Mucosa of gallbladder (tissue), 1 donor: ENCODE results near the gene MRTFA. TPM values are rescaled to one million over a fixed set of nuclear protein-coding genes. Genes with fewer than 3 reads are reported as not detected.

Experiments
- DNase-seq: peaks from one replicate; pipeline ENCODE4 v3.0.0-alpha.2; 2020; ENCODE audit warnings: low spot score
- total RNA-seq: library from RNA; stranded (reverse); gene quantifications from one replicate; pipeline ENCODE4 v1.2.1, GENCODE V29; 2021
- donor health status: DM: no; HTN: no; CAD: no.

Gene MRTFA
- total RNA-seq, 1 donor from 2014 or later: 44.1 TPM

DNA sequence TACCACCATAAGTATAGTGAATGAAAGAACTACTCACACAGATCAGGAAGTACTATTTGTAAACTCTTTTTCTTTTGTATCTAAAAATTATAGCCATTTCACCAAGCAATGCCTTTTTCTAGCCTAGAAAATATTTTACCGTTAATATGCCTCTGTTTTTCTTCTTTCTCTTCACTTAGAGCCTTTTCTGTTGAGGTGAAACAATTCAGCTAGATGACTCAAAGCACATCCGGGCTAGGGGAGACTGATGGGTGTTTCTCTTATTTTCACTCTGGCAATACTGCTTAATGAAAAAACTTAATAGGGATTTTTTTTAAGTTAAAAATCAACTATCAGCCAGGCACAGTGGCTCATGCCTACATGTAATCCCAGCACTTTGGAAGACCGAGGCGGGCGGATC, 172.8 kb downstream of the MRTFA start:
- no peak for DNase-seq

DNA sequence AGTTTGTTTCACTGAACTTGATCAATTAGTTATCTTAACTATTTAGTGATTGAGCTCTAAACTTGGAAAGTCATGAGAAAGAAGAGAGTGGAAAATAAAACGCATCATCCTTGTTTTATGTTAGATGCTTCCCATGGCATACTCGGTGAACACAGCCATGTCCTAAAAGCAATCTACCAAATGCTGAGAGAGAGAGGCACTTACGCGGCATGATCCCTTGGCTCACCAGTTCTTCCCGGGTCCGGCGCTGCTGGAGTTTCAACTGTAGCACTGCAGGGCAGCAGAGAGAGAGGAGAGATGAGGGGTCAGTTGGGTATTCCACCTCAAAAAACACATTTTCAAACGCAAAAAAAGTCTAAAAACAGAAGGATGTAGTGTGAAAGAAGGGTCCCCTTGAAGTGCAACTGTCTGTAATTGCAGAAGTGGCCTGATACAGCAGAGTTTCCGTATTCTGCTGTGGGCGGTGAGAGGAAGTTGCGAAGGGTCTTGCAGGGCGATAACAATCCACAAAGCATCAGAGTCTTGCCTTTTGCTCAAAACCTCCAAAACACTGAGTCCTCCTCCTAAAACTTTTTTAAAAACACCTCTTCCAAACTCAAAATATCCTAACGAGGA, 173.4 kb downstream of the MRTFA start:
- DNase-seq: no peak

DNA sequence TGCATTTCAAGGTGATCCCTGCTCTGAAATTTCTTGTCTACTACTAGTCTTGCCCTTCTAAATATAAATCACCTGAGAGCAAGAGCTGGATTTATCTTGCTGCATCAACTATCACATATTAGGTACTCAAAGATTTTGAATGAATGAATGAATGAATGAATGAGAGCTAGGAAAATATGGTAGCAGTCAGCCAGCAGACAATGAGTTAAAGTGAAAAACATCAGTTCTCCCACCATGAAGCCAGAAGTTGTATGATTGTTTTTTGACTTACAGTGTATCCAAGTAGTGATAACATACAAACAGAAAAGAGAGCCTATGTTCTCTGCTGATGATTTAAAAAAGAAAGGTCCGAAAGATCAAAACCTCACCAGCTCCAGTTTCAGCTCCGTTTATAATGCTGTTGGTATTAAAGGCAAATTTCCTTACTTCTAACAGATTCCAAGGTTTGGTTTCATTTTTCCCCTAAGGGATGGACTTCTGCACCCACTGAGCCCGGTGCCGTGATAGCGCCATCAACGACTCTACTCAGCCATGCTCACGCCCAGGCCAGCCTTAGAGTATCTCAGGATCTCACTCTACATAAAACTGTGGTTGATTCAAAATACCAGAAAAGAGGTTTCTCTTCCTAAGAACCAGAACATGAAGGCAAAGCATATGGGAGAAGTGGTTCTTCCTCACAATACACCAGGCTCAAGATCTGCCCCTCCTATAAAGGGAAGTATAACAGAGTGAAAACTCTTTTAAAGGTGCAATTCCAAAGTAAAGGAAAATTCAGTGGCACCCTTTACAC, 174.1 kb downstream of the MRTFA start:
- DNase-seq: no peak

DNA sequence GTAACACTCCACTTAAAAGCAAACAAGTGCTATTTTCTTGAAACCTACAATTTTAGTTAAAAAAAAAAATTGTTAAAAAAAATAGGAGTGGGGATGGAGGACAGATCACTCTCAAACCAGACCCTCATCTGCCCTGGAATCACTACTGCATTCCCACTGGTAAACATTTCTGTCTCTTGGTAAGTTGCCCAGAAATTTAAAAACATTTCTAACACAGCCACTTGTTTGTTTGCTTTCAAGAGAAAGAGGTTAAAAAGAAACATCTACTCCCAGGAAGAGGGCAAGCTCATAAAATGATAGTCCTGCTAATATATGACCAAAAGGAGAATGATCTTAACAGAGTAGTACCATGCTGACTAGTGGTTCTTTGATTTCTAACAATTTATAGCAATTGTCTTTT, 182.8 kb downstream of the MRTFA start:
- DNase-seq: no peak

DNA sequence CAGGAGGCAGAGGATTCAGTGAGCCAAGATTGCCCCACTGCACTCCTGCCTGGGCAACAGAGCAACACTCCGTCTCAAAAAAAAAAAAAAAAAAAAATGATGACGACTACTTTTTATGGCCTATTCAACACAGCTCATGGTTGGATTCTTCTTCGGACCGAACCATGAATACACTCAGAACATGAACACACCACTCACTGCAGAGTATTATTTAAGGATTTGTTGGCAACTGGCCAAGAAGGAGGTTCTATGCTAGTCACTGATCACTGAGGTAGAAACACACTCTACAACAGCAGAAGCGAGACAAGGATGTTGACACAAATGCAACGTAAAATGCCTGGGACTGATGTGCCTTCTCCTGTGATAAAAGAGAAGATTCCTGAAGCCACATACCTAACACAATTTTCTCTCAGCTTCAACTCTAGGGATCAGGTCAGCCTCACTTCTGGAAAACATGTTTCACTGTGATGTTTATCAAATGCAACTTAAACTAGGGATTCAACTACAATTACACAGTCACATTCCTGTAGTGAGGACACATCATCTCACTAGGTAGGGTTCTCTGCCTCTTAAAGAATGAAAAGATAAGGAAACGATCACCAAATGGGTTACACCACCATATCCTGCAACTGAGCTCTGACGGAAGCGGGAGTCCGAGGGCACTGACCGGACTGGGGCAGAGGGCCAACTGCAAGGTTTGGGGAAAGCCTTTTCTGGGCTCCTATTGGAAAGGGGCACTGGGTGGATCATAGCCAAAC, 183.6 kb downstream of the MRTFA start:
- DNase-seq: no peak

DNA sequence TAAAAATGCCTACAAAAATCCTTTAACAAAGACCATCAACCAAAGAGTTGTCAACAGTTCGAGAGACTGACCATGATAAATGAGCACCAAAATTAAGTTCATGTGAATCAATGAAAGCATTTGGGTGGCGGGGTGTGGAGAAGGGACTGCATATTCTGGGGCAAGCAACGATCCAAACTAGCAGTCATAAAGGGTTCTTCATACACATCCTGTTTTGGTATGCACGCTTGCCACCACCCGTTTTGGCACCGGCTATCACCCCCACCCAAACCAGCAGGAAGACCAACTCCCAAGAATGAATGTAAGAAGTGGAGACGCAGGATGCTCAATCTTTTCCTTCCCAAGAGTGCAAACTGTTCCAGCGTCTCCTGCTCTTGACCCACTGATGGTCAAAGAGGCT, 185.3 kb downstream of the MRTFA start:
- no peak for DNase-seq

DNA sequence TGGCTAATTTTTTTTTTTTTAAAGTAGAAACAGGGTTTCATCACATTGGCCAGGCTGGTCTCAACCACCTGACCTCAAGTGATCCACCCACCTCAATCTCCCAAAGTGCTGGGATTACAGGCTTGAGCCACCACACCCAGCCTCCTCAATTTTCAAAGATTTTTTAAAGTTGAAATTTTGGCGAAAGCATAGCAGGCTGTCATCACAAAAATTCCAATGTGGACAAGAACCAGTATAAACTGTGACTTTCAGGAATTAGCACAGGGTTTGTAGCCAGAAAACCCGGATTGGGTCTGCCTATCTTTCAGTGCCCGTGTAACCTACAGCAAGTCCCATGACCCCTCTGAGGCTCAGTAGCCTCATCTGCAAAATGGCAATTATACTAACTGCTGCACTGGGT, 185.9 kb downstream of the MRTFA start:
- DNase-seq: no peak

DNA sequence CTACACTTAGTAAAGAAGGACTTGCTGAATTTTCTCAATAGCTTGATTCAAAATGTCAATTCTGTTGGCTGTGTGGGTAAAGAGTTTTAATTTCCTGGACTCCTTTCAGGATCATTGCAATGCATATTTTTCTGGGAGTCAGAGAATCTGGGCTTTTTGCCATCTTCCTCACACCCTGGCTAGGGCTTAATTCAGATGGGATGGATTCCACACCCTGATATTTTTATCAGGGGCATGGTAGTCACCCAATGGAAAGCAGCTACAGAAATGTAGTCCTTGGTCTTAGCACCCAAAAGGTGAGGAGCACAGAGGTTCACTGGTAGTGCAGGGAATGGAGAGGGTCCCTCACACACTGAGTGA, 186.9 kb downstream of the MRTFA start:
- DNase-seq: no peak

DNA sequence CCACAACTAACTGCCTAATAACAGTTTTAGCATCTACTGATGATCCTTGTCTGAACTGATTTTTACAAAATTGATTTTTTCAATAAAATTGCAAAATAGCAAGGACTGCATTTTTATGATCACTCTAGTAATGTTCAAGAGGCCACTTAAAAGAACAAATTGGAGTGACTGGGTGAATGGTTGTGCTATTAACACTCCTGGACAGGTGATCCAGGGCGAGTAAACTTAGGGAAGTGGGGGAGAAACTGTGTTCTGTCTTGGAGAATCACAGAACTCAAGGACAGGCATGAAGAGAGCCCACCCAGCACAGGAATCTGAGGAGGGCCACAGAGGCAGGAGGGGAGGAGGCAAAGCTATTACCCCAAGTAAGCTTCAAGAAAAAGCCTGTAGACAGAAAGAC, 190.3 kb downstream of the MRTFA start:
- DNase-seq: no peak

DNA sequence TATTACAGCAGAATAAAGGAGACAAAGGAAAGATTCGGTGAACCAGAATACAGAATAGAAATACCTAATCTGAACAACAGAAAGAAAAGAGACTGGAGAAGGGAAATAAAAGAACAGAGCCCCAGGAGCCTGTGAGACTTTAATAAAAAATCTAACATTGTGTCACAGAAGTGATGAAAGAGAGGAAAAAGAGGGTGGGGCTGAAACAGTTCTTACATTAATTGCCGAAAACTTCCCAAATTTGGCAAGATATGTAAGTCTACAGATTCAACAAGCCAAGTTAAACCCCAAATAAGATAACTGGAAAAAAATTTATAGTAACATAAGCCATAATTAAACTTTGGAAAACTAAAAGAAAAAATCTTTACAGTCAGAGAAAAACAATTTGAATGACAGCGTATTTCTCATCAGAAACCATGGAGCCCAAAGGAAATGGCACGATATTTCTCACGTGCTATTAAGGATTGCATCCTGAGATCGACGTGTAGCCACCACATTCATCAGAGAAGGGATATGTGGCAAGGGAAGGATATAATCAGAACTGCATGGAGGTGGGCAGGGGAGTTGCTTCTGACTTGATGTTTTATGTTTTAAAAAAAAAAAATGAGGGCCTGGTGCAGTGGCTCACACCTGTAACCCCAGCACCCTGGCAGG, 192.2 kb downstream of the MRTFA start:
- DNase-seq: no peak

DNA sequence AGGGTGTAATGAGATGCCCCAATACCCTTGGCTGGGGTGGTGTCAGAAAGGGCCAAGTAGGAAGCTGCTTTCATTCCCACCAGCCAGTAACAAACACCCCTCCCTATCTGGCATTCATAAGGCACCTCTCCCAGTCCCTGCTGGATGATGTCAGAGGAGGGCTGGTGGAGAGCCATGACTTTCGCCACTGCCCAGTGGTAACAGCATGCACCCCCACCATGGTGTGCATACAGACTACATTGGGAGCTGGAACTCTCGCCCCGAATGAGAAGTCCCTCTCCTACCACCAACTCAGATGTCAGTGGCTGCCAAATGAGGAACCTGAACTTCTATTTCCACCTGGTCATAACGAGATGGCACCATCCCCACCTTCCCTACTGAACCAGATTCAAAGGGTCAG, 192.8 kb downstream of the MRTFA start:
- no peak for DNase-seq

DNA sequence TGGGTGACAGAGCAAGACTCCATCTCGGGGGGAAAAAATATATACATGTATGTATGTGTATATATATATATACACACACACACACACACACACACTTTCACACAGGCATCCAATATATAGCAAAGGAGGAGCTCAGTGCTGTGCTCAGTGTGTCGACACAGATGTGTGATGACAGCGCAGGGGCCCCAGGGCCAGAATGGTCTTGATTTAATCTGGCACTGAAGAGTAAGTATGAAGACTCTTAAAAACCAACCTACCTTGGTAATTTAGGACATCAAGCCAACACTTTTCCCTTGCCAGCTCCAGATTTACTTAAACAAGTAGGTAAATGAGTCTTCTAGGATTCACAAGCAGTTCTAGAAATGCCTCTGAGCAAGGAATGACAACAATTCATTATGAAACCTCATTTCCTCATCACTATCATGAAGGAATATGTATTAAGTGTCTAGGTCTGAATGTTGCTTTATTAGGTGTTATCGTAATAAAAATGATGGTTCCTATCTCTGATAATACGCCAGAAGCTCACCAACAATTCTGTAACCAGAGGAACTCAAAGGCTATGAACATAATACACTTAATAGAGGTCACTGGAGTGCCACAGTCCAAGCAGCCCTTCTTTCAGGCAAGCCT, 194.6 kb downstream of the MRTFA start:
- no peak for DNase-seq

DNA sequence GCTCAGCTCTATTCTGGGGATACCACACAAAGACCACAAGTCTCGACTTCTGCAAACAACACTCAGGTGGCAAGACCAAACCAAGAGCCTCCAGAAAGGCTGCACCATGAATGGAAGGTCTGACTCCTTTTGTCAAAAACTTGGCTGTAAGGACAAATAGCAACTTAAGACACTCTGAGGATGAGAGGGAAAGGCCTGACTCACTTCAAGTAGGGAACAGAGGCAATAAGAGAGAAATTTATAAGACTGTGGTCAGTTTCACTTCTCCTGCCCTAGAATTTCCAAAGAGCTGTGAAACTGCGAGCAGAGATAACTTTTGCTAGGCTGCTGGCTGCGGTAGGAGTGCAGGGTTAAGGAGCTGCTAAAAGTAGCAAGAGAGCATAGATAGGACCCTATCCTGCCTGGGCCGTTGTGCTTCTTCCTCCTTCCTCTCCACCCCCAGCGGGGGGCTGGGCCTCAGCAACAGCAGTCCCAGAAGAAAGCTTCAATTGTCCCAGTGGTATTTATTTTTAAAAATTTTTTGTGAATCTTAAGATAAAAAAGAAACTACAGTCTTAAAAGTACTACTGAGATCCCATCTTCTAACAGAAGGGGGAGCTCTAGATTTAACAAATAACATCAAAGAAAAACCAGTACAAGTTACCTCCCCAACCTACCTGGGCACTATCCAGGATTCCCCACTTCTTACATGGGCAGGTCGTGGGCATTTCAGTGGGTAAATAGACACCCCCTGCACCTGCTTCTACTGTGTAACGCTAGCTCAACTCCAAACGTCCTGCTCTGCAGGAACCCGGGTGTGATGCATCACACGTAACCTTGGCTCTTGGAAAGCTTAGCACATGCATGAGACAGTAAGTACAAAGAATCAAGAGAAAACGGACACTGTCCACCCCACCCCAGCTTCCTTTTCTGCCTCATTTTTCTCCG, 199.8 kb downstream of the MRTFA start:
- DNase-seq: no peak

DNA sequence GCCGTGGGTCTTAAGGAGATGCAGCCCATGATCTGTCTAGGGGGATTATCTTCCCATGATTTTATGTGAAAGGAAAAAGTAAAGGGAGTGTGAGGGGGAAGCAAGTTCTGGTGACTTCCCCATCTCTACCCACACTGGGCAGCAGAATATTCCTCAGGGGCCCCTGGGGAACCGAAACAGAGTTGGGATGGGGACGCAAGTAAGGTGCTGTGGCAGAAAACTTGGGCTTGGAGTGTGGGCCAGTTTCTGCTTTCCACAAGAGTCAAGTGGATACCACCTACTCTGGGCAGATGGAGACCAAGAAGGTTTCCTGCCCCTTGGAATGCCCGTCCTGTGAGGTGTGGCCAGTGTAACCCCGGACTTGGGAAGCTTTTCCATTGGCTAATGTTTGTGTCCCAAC, 201.8 kb downstream of the MRTFA start:
- DNase-seq: no peak

DNA sequence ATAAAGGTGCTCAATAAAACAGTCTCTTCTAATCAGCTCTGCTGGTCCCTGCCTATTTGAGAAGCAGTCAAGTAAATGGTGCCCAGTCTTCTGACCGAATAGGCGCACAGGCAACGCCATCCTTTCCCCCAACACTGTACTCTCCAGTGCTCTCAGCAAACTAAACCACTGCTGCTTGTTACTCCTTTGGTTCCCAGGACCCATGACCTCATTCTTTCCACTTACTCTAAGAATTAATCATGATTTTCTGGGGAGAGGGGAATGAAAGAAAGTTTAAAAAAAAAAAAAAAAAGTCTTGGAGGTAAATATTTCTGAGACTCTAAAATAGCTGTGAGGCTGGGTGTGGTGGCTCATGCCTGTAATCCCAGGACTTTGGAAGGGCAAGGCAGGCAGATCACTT, 202.4 kb downstream of the MRTFA start:
- DNase-seq: no peak

DNA sequence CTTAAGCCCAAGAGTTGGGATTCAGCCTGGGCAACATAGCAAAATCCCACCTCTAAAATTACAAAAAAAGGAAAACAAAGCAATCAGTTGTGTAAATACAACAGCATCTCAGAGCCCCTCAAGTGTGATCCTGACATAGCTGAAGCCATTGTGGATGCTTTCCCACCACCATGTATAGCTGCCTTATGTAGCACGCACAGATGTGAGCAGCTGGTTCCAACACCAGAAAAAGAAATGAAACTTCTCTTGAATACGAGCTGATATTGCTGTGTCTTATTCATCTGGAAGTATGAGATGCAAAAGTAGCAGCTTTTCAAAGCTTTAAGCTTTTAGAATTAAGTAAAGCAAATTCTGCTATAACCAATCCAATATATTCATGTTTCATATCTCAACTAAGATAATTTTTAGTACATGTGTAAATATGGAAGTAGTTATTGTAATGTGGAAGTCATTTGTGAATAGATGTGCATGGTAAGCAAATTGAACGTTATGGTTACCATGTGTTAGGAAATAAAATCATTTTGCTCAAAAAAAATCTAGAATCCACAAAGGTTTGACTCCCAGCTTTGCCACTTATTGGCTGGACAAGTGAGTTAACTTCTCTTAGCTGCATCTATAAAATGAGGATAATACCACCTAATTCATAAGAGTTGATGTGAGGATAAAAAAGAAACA, 203.0 kb downstream of the MRTFA start:
- no peak for DNase-seq

DNA sequence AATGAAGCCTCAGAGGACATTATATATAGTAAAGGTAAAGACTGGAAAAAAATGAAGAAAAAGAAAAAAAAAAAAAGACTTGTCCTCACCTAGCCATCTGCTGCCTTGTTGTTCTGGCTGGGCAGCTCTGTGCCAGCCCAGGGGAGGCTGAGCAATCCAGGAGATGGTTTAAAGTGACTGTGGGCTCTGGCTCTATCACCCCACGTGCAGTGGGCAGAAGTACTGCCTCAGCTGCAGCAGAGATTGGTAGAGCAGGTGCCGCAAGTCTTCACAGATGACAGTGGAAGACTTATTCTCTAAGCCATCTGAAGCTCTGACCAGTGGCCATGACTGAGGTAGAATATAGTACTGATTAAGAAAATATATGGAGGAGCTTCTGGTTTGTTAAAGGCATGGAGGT, 203.9 kb downstream of the MRTFA start:
- DNase-seq: no peak

DNA sequence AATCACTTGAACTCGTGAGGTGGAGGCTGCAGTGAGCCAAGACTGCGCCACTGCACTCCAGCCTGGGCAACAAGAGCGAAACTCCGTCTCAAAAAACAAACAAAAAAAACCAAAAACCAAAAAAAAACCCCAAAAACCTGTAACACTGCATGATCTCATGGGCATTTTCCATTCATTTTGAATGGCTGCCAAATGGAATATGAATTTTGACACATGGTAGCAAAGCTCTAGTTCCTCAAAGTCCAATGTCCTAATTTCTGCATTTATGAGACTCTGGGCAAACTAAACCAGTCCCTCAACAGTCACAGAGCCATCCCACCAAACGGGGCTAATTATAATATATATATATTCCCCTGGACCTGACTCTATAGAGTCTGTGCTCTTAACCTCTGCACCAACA, 204.4 kb downstream of the MRTFA start:
- DNase-seq: no peak

DNA sequence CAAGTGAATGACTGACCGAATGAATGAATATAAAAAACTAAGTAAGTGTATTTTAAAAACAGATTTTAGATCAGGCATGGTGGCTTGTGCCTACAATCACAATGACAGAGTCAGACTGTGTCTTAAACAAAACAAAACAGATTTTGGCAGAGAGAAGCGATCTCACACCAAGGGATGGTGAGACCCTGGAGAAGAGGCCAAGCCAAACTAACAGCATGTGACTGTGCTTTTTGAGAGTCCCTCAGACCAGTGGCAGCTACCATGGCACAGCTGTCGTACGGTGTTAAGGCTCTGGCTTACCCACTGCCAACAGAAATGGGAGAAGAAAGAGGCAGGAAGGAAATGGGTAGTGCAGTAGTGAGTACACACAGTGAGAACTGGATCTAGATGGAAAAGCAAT, 205.5 kb downstream of the MRTFA start:
- DNase-seq: no peak

DNA sequence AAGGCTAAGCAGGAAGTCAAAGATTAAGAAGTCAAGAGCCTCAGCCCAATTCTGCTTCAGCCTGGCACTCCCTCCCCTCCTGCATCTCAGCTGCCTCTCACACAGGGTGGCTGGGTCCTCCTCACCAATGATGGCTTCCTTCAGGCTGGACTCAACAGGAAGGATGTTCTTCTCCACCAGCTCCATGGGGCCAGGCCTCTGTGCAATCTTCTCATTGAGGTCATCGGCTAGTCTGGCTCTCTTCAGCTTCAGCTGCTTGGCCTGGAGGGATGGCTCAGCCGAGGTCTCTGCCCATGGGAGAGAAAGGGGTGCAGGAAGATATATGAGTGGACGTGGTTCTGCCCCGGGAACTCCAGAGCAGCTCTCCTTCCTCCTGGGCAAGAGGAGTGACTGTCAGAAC, 207.0 kb downstream of the MRTFA start:
- no peak for DNase-seq
